GM23338 (cell line): Measurements from ENCODE around the gene TRAPPC4. TPM values are rescaled to one million over a fixed set of nuclear protein-coding genes. Genes with fewer than 3 reads are reported as not detected.
A peak's percentile ranks its signal among the peaks of the same experiment; 100 is the strongest.

Source experiments
- ATAC-seq: fragments of 200-7000 bp; cut with Tn5 transposase; 3 replicates; pipeline ENCODE4 v1.9.1; 2020
- DNase-seq: peaks from one replicate; pipeline ENCODE4 v3.0.0-alpha.2; 2015; ENCODE audit warnings: low spot score
- H2AFZ ChIP-seq: fragments of 200-600 bp; sonication (generic); 2 replicates; pipeline ENCODE4 v1.8.0; 2016; ENCODE audit warnings: antibody characterized with exemption, mild to moderate bottlenecking, moderate library complexity
- H3F3A ChIP-seq: fragments of 200-600 bp; sonication (generic); replicated peaks from 2 replicates; pipeline ENCODE4 v1.8.0; 2017; ENCODE audit warnings: antibody characterized with exemption, mixed run types, low read depth
- H3K27ac ChIP-seq: fragments of 200-600 bp; sonication (generic); 2 replicates; pipeline ENCODE4 v1.6.1; 2016; ENCODE audit warnings: low read depth
- H3K27me3 ChIP-seq: fragments of 200-600 bp; sonication (generic); 2 replicates; pipeline ENCODE4 v1.8.0; 2016; ENCODE audit warnings: mild to moderate bottlenecking, mixed run types, moderate library complexity; ENCODE audit not compliant: insufficient read depth
- H3K36me3 ChIP-seq: fragments of 200-600 bp; sonication (generic); 2 replicates; pipeline ENCODE4 v1.8.0; 2016; ENCODE audit warnings: mild to moderate bottlenecking; ENCODE audit not compliant: insufficient read depth
- H3K4me1 ChIP-seq: fragments of 200-600 bp; sonication (generic); 2 replicates; pipeline ENCODE4 v1.8.0; 2016; ENCODE audit warnings: mild to moderate bottlenecking, moderate library complexity; ENCODE audit not compliant: insufficient read depth
- H3K4me2 ChIP-seq: fragments of 200-600 bp; sonication (generic); 2 replicates; pipeline ENCODE4 v1.7.1; 2017; ENCODE audit warnings: mixed run types
- H3K4me3 ChIP-seq: fragments of 200-600 bp; sonication (generic); 2 replicates; pipeline ENCODE4 v1.6.1; 2016; ENCODE audit warnings: mixed run types
- H3K79me2 ChIP-seq: fragments of 200-600 bp; sonication (generic); replicated peaks from 2 replicates; pipeline ENCODE4 v1.8.0; 2017; ENCODE audit warnings: mild to moderate bottlenecking; ENCODE audit not compliant: insufficient read depth
- H3K9me2 ChIP-seq: fragments of 200-600 bp; sonication (generic); 2 replicates; pipeline ENCODE4 v1.8.0; 2017; ENCODE audit not compliant: insufficient read depth
- H4K20me1 ChIP-seq: fragments of 200-600 bp; sonication (generic); replicated peaks from 2 replicates; pipeline ENCODE4 v1.8.0; 2017; ENCODE audit warnings: mild to moderate bottlenecking; ENCODE audit not compliant: insufficient read depth
- H3K27ac Mint-ChIP-seq: 2 replicates; pipeline ENCODE4 v1.8.0; 2020; ENCODE audit warnings: inconsistent platforms, mild to moderate bottlenecking, moderate library complexity, mixed read lengths
- H3K27me3 Mint-ChIP-seq: 3 replicates; pipeline ENCODE4 v1.8.0; 2022; ENCODE audit warnings: low read depth, mild to moderate bottlenecking, moderate library complexity, mixed read lengths, inconsistent platforms; ENCODE audit not compliant: insufficient read depth, poor library complexity
- H3K36me3 Mint-ChIP-seq: 3 replicates; pipeline ENCODE4 v1.8.0; 2021; ENCODE audit warnings: low read depth, mild to moderate bottlenecking, inconsistent platforms, moderate library complexity, mixed read lengths
- H3K4me1 Mint-ChIP-seq: 3 replicates; pipeline ENCODE4 v1.8.0; 2020; ENCODE audit warnings: mild to moderate bottlenecking, inconsistent platforms, mixed read lengths
- H3K4me3 Mint-ChIP-seq: 3 replicates; pipeline ENCODE4 v1.8.0; 2021; ENCODE audit warnings: moderate library complexity, mild to moderate bottlenecking, inconsistent platforms, mixed read lengths
- H3K9me3 Mint-ChIP-seq: 3 replicates; pipeline ENCODE4 v1.8.0; 2020; ENCODE audit warnings: moderate library complexity, mild to moderate bottlenecking, inconsistent platforms, mixed read lengths
- CREB1 ChIP-seq: fragments of 250-450 bp; sonication (Bioruptor Pico); IDR thresholded peaks from 2 replicates; pipeline ENCODE4 v1.5.0; 2020; ENCODE audit warnings: low read depth, mild to moderate bottlenecking, moderate library complexity
- EZH2 ChIP-seq: fragments of 200-600 bp; sonication (generic); IDR thresholded peaks from one replicate; pipeline ENCODE4 v1.8.0; 2017; ENCODE audit warnings: antibody characterized with exemption, mild to moderate bottlenecking, low read depth; ENCODE audit not compliant: unreplicated experiment
- EZH2phosphoT487 ChIP-seq: fragments of 200-600 bp; sonication (generic); IDR thresholded peaks from one replicate; pipeline ENCODE4 v1.8.1; 2018; ENCODE audit warnings: antibody characterized with exemption; ENCODE audit not compliant: unreplicated experiment
- JUNB ChIP-seq: IDR thresholded peaks from one replicate; pipeline ENCODE4 v1.6.1; 2016; ENCODE audit warnings: antibody characterized with exemption; ENCODE audit not compliant: unreplicated experiment
- NANOG ChIP-seq: IDR thresholded peaks from 2 replicates; pipeline ENCODE4 v1.6.1; 2016; ENCODE audit warnings: antibody characterized with exemption, borderline replicate concordance
- POLR2AphosphoS5 ChIP-seq: IDR thresholded peaks from 2 replicates; pipeline ENCODE4 v1.6.1; 2016; ENCODE audit warnings: antibody characterized with exemption, low read depth
- REST ChIP-seq: IDR thresholded peaks from one replicate; pipeline ENCODE4 v1.6.1; 2018; ENCODE audit warnings: antibody characterized with exemption; ENCODE audit not compliant: unreplicated experiment
- STAT1 ChIP-seq: IDR thresholded peaks from one replicate; pipeline ENCODE4 v1.6.1; 2016; ENCODE audit warnings: antibody characterized with exemption; ENCODE audit not compliant: unreplicated experiment
- ZNF114 ChIP-seq: fragments of 250-450 bp; sonication (Bioruptor Pico); IDR thresholded peaks from 2 replicates; pipeline ENCODE4 v1.5.0; 2020; ENCODE audit warnings: mild to moderate bottlenecking, moderate library complexity
- ZNF331 ChIP-seq: fragments of 250-450 bp; sonication (Bioruptor Pico); IDR thresholded peaks from 2 replicates; pipeline ENCODE4 v1.5.0; 2020; ENCODE audit warnings: low read depth, mild to moderate bottlenecking, moderate library complexity
- polyA plus RNA-seq: library from polyadenylated mRNA; unstranded; fragments of >200 nt; fragmentation: Nextera tagmentation; extraction: Ambion mirVana; gene quantifications from 2 replicates; pipeline ENCODE4 v1.2.1, GENCODE V29; 2016
- total RNA-seq: library from RNA; depleted of rRNA; stranded (reverse); fragments of >200 nt; shearing (Covaris generic); gene quantifications from 2 replicates; pipeline ENCODE4 v1.2.3, GENCODE V29; 2014
- TF ChIP-seq, protein P1 (sequence below): IDR thresholded peaks from 2 replicates; pipeline ENCODE4 v1.6.1; 2016; ENCODE audit warnings: antibody characterized with exemption
- TF ChIP-seq, protein P2 (sequence below), 2 experiments: fragments of 200-600 bp in 1 of 2; sonication (generic) in 1 of 2; conservative IDR thresholded peaks; 2 replicates each; pipeline versions ENCODE4 v1.5.1 to v1.6.1; 2016 to 2017; ENCODE audit warnings: antibody characterized with exemption in 2 of 2, low read depth in 2 of 2, mild to moderate bottlenecking in 2 of 2, moderate library complexity in 1 of 2
- TF ChIP-seq, protein P3 (sequence below): fragments of 250-450 bp; sonication (Bioruptor Pico); IDR thresholded peaks from 2 replicates; pipeline ENCODE4 v1.5.0; 2020; ENCODE audit warnings: mild to moderate bottlenecking, moderate library complexity

Gene TRAPPC4
- total and polyA plus RNA-seq, 2 experiments from 2014 or later = 79.9 to 142 TPM

GRCh38 chr11:118998388-118998717 lies 20.2 kb upstream of the TRAPPC4 start:
- Histone ChIP-seq H2AFZ (peak overlapping the region; percentile 93), H3K79me2 (peaks cover 58% of the 10 kb centered on the region), H3K9me2 (0 out of 2 replicates have a peak, but pooled peaks cover 4% of the 10 kb centered on the region), H3F3A (0 out of 2 replicates have a peak, but pooled peaks cover 5% of the 10 kb centered on the region), H4K20me1 (0 out of 2 replicates have a peak, but pooled peaks cover 8% of the 10 kb centered on the region), H3K36me3 (peaks cover 22% of the 10 kb centered on the region), H3K4me2 (peak overlapping the region; percentile 97), H3K4me3 (peak overlapping the region; percentile 98), H3K27ac (peak overlapping the region; percentile 65), H3K27me3 (no peaks in the 10 kb centered on the region), H3K4me1 (peaks cover 16% of the 10 kb centered on the region; the same call in 1 of the 2 replicates)
- peak overlapping the region; percentile 98 for H3K27ac Mint-ChIP-seq
- H3K4me1 Mint-ChIP-seq = peaks cover 21% of the 10 kb centered on the region
- peaks cover 4% of the 10 kb centered on the region; the same call in 2 of the 3 replicates for H3K9me3 Mint-ChIP-seq
- peaks cover 4% of the 10 kb centered on the region for H3K27me3 Mint-ChIP-seq
- ATAC-seq (peak; percentile 61), DNase-seq (peak; percentile 49)
- peak overlapping the region; percentile 100 for H3K4me3 Mint-ChIP-seq
- TF ChIP-seq, protein P1, sequence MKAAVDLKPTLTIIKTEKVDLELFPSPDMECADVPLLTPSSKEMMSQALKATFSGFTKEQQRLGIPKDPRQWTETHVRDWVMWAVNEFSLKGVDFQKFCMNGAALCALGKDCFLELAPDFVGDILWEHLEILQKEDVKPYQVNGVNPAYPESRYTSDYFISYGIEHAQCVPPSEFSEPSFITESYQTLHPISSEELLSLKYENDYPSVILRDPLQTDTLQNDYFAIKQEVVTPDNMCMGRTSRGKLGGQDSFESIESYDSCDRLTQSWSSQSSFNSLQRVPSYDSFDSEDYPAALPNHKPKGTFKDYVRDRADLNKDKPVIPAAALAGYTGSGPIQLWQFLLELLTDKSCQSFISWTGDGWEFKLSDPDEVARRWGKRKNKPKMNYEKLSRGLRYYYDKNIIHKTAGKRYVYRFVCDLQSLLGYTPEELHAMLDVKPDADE = no peak
- TF ChIP-seq REST = no peak
- TF ChIP-seq EZH2 = no peak
- TF ChIP-seq ZNF114 (CRISPR knock-in tag) = no peak
- TF ChIP-seq, protein P2, sequence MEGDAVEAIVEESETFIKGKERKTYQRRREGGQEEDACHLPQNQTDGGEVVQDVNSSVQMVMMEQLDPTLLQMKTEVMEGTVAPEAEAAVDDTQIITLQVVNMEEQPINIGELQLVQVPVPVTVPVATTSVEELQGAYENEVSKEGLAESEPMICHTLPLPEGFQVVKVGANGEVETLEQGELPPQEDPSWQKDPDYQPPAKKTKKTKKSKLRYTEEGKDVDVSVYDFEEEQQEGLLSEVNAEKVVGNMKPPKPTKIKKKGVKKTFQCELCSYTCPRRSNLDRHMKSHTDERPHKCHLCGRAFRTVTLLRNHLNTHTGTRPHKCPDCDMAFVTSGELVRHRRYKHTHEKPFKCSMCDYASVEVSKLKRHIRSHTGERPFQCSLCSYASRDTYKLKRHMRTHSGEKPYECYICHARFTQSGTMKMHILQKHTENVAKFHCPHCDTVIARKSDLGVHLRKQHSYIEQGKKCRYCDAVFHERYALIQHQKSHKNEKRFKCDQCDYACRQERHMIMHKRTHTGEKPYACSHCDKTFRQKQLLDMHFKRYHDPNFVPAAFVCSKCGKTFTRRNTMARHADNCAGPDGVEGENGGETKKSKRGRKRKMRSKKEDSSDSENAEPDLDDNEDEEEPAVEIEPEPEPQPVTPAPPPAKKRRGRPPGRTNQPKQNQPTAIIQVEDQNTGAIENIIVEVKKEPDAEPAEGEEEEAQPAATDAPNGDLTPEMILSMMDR (conservative IDR thresholded peaks at IDR 0.05; ENCODE audit: low read depth in 2 of 2) = no peak
- TF ChIP-seq ZNF331 (CRISPR knock-in tag) = no peak
- TF ChIP-seq, protein P3, sequence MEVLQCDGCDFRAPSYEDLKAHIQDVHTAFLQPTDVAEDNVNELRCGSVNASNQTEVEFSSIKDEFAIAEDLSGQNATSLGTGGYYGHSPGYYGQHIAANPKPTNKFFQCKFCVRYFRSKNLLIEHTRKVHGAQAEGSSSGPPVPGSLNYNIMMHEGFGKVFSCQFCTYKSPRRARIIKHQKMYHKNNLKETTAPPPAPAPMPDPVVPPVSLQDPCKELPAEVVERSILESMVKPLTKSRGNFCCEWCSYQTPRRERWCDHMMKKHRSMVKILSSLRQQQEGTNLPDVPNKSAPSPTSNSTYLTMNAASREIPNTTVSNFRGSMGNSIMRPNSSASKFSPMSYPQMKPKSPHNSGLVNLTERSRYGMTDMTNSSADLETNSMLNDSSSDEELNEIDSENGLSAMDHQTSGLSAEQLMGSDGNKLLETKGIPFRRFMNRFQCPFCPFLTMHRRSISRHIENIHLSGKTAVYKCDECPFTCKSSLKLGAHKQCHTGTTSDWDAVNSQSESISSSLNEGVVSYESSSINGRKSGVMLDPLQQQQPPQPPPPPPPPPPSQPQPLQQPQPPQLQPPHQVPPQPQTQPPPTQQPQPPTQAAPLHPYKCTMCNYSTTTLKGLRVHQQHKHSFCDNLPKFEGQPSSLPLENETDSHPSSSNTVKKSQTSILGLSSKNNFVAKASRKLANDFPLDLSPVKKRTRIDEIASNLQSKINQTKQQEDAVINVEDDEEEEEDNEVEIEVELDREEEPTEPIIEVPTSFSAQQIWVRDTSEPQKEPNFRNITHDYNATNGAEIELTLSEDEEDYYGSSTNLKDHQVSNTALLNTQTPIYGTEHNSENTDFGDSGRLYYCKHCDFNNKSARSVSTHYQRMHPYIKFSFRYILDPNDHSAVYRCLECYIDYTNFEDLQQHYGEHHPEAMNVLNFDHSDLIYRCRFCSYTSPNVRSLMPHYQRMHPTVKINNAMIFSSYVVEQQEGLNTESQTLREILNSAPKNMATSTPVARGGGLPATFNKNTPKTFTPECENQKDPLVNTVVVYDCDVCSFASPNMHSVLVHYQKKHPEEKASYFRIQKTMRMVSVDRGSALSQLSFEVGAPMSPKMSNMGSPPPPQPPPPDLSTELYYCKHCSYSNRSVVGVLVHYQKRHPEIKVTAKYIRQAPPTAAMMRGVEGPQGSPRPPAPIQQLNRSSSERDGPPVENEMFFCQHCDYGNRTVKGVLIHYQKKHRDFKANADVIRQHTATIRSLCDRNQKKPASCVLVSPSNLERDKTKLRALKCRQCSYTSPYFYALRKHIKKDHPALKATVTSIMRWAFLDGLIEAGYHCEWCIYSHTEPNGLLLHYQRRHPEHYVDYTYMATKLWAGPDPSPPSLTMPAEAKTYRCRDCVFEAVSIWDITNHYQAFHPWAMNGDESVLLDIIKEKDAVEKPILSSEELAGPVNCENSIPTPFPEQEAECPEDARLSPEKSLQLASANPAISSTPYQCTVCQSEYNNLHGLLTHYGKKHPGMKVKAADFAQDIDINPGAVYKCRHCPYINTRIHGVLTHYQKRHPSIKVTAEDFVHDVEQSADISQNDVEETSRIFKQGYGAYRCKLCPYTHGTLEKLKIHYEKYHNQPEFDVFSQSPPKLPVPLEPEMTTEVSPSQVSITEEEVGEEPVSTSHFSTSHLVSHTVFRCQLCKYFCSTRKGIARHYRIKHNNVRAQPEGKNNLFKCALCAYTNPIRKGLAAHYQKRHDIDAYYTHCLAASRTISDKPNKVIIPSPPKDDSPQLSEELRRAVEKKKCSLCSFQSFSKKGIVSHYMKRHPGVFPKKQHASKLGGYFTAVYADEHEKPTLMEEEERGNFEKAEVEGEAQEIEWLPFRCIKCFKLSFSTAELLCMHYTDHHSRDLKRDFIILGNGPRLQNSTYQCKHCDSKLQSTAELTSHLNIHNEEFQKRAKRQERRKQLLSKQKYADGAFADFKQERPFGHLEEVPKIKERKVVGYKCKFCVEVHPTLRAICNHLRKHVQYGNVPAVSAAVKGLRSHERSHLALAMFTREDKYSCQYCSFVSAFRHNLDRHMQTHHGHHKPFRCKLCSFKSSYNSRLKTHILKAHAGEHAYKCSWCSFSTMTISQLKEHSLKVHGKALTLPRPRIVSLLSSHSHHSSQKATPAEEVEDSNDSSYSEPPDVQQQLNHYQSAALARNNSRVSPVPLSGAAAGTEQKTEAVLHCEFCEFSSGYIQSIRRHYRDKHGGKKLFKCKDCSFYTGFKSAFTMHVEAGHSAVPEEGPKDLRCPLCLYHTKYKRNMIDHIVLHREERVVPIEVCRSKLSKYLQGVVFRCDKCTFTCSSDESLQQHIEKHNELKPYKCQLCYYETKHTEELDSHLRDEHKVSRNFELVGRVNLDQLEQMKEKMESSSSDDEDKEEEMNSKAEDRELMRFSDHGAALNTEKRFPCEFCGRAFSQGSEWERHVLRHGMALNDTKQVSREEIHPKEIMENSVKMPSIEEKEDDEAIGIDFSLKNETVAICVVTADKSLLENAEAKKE (CRISPR knock-in tag) = no peak
- TF ChIP-seq JUNB = no peak
- TF ChIP-seq EZH2phosphoT487 = no peak
- TF ChIP-seq CREB1 (CRISPR knock-in tag) = no peak
- TF ChIP-seq STAT1 = no peak
- no peak for TF ChIP-seq NANOG
- TF ChIP-seq POLR2AphosphoS5 = no peak
- peaks cover 65% of the 10 kb centered on the region for H3K36me3 Mint-ChIP-seq
